ENCODE data around the gene GFAP.
A peak's percentile ranks its signal among the peaks of the same experiment; 100 is the strongest.

GFAP gene

DNA sequence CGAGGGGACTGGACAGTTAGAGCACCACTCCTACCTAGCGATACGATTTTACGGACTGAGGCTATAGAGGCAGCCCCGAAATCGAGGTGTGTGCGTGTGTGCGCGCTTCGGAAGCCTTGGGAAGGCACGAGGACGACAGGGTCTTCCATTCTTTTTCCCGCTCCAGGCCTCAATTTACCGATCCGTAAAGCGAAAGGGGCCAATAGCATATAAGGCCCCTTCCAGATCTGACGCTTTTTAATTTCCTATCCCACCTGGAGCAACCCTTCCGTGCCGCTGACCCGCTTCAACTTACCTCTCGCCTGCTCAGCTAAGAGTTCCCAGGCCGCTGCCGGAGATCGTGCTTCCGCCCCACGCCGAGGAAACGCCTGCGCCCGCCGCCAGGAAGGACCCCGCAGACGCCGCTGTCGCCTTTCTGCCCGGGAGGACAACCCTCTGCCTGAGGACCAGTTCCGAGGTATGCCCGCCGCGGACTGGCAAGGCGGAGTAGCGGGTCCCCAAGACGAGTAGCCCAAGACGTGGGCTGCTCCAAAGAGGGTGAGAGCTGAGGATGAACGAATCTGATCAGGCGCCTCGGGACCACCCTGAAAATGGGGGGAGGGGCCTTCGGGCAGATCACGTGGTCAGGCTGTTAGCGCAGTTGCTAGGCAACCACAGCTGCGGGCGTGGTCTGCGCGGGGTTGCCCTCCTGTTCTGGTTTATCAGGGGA, 16.1 kb downstream of the GFAP start, which contains the start of gene EFTUD2:
TSS of gene EFTUD2 (minus strand) at position 372 of the 709 bp plus-strand sequence. CDS start 4,924 bp downstream, outside the sequence.
- Histone ChIP-seq H3K4me1 (ENCODE audit: control insufficient read depth, insufficient read depth, low read length) (peaks cover 8% of the 10 kb centered on the region), H3K27me3 (ENCODE audit: control insufficient read depth, insufficient read depth, low read length) (no peaks in the 10 kb centered on the region), H3K27ac (ENCODE audit: low read depth, low read length) (peak within 1 kb of the TSS; percentile 99), H3K9ac (ENCODE audit: low read length) (peak within 1 kb of the TSS; percentile 94), H3K4me3 (ENCODE audit: low read length) (peak within 1 kb of the TSS; percentile 87), H3K36me3 (ENCODE audit: control insufficient read depth, insufficient read depth, low read length) (peaks cover 3% of the 10 kb centered on the region)

DNA sequence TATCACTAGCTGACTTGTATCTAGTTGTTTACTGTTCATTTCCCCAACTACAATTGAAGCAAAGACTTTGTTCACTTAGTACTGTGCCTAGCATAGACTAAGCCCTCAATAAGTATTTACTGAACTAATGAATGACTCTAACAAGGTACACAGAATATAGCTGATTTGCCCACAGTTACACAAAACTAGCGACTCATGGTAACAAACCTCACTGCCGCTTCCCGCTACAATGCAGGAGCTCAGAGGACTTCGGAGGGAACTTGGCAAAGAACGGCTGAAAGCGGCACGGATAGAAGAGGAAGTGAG, 16.6 kb downstream of the GFAP start:
- peaks cover 3% of the 10 kb centered on the region for H3K36me3 ChIP-seq (ENCODE audit: control insufficient read depth, insufficient read depth, low read length)
- H3K27me3 ChIP-seq (ENCODE audit: control insufficient read depth, insufficient read depth, low read length) = no peaks in the 10 kb centered on the region
- H3K27ac ChIP-seq (ENCODE audit: low read depth, low read length) = peak overlapping the region; percentile 99
- peak overlapping the region; percentile 94 for H3K9ac ChIP-seq (ENCODE audit: low read length)
- peak overlapping the region; percentile 87 for H3K4me3 ChIP-seq (ENCODE audit: low read length)
- peaks cover 8% of the 10 kb centered on the region for H3K4me1 ChIP-seq (ENCODE audit: control insufficient read depth, insufficient read depth, low read length)

DNA sequence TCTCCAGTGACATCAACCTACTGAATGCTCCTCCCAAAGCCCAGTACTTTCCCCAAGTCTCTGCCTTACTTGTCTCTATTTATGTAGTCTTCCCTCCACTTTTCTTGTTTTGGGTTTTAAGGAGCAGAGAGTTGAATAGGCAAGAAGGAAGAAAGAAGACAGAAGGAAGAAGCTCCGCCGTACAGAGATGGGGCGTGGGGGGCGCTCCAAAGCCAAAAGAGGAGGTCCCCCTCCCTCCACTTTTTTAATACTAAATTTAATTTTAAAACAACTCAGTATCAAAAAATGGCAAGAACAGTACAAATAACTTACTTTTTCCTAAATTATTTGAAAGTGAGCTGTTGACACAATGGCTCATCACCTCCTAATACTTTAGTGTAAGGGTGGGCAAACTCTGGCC, 20.7 kb downstream of the GFAP start:
- Histone ChIP-seq H3K27ac (ENCODE audit: low read depth, low read length) (no peak overlapping the region), H3K4me3 (ENCODE audit: low read length) (no peak overlapping the region), H3K4me1 (ENCODE audit: control insufficient read depth, insufficient read depth, low read length) (peaks cover 2% of the 10 kb centered on the region), H3K27me3 (ENCODE audit: control insufficient read depth, insufficient read depth, low read length) (no peaks in the 10 kb centered on the region), H3K9ac (ENCODE audit: low read length) (no peak overlapping the region), H3K36me3 (ENCODE audit: control insufficient read depth, insufficient read depth, low read length) (peaks cover 3% of the 10 kb centered on the region)

- peaks cover 3% of the 10 kb centered on the region for H3K36me3 ChIP-seq (ENCODE audit: control insufficient read depth, insufficient read depth, low read length)
- no peak overlapping the region for H3K27ac ChIP-seq (ENCODE audit: low read depth, low read length)
- no peak overlapping the region for H3K9ac ChIP-seq (ENCODE audit: low read length)
- no peaks in the 10 kb centered on the region for H3K4me1 ChIP-seq (ENCODE audit: control insufficient read depth, insufficient read depth, low read length)
- H3K4me3 ChIP-seq (ENCODE audit: low read length) = no peak overlapping the region
- no peaks in the 10 kb centered on the region for H3K27me3 ChIP-seq (ENCODE audit: control insufficient read depth, insufficient read depth, low read length)
Measured at GRCh38 chr17:44892250-44892649, 23.1 kb downstream of the GFAP start.

DNA sequence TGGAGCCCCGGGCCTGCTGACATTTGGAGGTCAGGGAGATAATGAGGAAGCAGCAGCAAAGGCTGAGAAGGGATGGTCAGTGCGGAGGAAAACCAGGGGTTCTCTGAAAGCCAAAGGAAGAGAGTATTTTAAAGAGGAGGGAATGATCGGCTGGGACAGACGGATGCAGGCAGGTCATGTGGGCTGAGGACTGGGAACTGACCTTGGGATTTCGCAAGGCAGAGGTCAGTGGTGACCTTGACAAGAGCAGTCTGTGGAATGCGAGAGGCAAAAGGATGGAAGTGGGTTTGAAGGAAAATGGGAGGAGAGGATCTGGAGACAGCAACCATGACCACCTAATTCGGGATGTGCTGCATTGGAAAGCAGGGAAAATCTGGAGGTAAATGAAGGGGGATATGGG, 26.3 kb downstream of the GFAP start:
- H3K27me3 ChIP-seq (ENCODE audit: control insufficient read depth, insufficient read depth, low read length) = no peaks in the 10 kb centered on the region
- H3K27ac ChIP-seq (ENCODE audit: low read depth, low read length) = no peak overlapping the region
- H3K4me3 ChIP-seq (ENCODE audit: low read length) = no peak overlapping the region
- H3K36me3 ChIP-seq (ENCODE audit: control insufficient read depth, insufficient read depth, low read length) = peaks cover 7% of the 10 kb centered on the region
- H3K4me1 ChIP-seq (ENCODE audit: control insufficient read depth, insufficient read depth, low read length) = no peaks in the 10 kb centered on the region
- H3K9ac ChIP-seq (ENCODE audit: low read length) = no peak overlapping the region

GRCh38 chr17:44887971-44888954, 27.0 kb downstream of the GFAP start:
- H3K4me3 ChIP-seq (ENCODE audit: low read length) = no peak overlapping the region
- peaks cover 10% of the 10 kb centered on the region for H3K36me3 ChIP-seq (ENCODE audit: control insufficient read depth, insufficient read depth, low read length)
- H3K27ac ChIP-seq (ENCODE audit: low read depth, low read length) = no peak overlapping the region
- no peaks in the 10 kb centered on the region for H3K4me1 ChIP-seq (ENCODE audit: control insufficient read depth, insufficient read depth, low read length)
- no peak overlapping the region for H3K9ac ChIP-seq (ENCODE audit: low read length)
- no peaks in the 10 kb centered on the region for H3K27me3 ChIP-seq (ENCODE audit: control insufficient read depth, insufficient read depth, low read length)

DNA sequence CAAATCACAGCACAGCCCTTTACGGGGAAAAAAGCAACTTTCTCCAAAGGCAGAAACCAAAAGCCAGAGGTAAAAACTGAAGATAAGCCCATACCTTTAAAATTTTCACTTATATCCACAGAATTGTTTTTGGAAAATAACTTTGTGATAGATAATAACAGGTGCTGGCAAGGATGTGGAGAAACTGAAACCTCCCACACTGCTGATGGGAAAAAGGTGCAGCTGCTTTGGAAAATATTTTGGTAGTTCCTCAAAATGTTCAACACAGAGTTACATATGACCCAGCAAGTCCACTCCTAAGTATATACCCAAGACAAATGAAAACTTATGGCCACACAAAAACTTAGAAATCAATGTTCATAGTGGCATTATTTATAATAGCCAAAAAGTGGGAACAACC, 28.3 kb downstream of the GFAP start:
- no peaks in the 10 kb centered on the region for H3K27me3 ChIP-seq (ENCODE audit: control insufficient read depth, insufficient read depth, low read length)
- no peaks in the 10 kb centered on the region for H3K4me1 ChIP-seq (ENCODE audit: control insufficient read depth, insufficient read depth, low read length)
- no peak overlapping the region for H3K9ac ChIP-seq (ENCODE audit: low read length)
- H3K4me3 ChIP-seq (ENCODE audit: low read length) = no peak overlapping the region
- peaks cover 19% of the 10 kb centered on the region for H3K36me3 ChIP-seq (ENCODE audit: control insufficient read depth, insufficient read depth, low read length)
- H3K27ac ChIP-seq (ENCODE audit: low read depth, low read length) = no peak overlapping the region

GRCh38 chr17:44884941-44885340, 30.4 kb downstream of the GFAP start:
- no peak overlapping the region for H3K9ac ChIP-seq (ENCODE audit: low read length)
- no peak overlapping the region for H3K27ac ChIP-seq (ENCODE audit: low read depth, low read length)
- peaks cover 25% of the 10 kb centered on the region for H3K36me3 ChIP-seq (ENCODE audit: control insufficient read depth, insufficient read depth, low read length)
- H3K4me1 ChIP-seq (ENCODE audit: control insufficient read depth, insufficient read depth, low read length) = no peaks in the 10 kb centered on the region
- no peaks in the 10 kb centered on the region for H3K27me3 ChIP-seq (ENCODE audit: control insufficient read depth, insufficient read depth, low read length)
- no peak overlapping the region for H3K4me3 ChIP-seq (ENCODE audit: low read length)

DNA sequence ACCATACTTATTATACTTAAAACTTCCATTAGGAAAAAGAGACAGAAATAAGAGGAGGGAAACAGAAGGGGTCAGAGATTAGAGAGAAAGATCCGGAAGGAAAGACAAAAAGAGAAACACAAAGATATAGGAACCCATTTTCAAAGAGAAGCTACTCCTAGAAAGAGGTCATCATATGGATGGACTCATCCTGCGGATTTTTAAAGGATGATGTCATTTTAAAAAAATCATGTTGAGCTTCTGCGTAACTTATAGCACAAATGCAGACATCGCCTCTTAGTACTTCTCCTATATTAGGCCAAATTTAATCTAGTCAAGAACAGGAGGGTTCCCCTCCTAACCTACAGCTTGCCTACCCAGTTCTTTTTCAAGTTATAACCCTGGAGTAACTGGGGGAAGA, 34.2 kb downstream of the GFAP start:
- no peak overlapping the region for H3K27ac ChIP-seq (ENCODE audit: low read depth, low read length)
- H3K4me1 ChIP-seq (ENCODE audit: control insufficient read depth, insufficient read depth, low read length) = no peaks in the 10 kb centered on the region
- no peaks in the 10 kb centered on the region for H3K27me3 ChIP-seq (ENCODE audit: control insufficient read depth, insufficient read depth, low read length)
- no peak overlapping the region for H3K4me3 ChIP-seq (ENCODE audit: low read length)
- H3K36me3 ChIP-seq (ENCODE audit: control insufficient read depth, insufficient read depth, low read length) = peaks cover 34% of the 10 kb centered on the region
- no peak overlapping the region for H3K9ac ChIP-seq (ENCODE audit: low read length)

DNA sequence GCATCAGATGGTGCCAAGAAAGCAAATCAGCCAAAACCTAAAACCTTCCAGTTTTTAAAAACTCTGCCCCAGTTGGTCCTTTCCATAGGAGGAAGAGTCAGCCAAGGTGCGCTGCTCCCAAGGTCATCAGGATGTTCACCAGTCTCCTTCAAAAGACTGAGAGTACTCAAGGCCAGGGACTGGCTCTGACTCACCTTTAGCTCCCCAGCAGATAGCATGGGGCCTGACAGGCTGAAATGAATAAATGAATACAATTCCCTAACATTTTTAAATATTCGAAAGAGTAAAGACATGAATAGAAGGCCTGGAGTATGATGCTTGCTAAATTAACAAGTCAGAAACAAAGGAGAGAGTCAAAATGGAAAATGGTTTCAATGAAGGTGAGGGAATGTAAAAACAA, 35.2 kb downstream of the GFAP start:
- Histone ChIP-seq H3K36me3 (ENCODE audit: control insufficient read depth, insufficient read depth, low read length) (peaks cover 40% of the 10 kb centered on the region), H3K9ac (ENCODE audit: low read length) (no peak overlapping the region), H3K4me3 (ENCODE audit: low read length) (no peak overlapping the region)

DNA sequence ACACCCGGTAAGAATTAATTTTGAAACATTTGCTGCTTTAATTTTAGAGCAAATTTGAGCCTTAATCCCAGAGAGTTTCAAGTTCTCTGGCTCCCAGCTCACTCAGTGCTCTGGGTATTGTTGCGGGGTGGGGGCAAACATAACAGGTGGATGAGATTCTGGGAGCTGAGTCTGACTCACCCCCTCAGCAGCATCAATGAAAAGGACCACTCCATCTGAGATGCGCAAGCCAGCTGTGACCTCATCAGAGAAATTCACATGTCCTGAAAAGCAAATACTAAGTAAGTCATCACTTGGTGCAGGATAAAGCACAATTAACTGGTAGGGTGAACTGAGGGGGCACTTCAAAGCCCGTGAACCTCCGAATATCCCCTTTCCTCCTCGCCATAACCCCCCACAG, 35.9 kb downstream of the GFAP start:
- Histone ChIP-seq H3K27ac (ENCODE audit: low read depth, low read length) (no peak overlapping the region), H3K9ac (ENCODE audit: low read length) (no peak overlapping the region), H3K4me1 (ENCODE audit: control insufficient read depth, insufficient read depth, low read length) (no peaks in the 10 kb centered on the region), H3K36me3 (ENCODE audit: control insufficient read depth, insufficient read depth, low read length) (peaks cover 34% of the 10 kb centered on the region), H3K4me3 (ENCODE audit: low read length) (no peak overlapping the region), H3K27me3 (ENCODE audit: control insufficient read depth, insufficient read depth, low read length) (no peaks in the 10 kb centered on the region)

More for the DNA sequence above, 35.2 kb downstream of the GFAP start:
- Histone ChIP-seq H3K27me3 (ENCODE audit: control insufficient read depth, insufficient read depth, low read length) (no peaks in the 10 kb centered on the region), H3K4me1 (ENCODE audit: control insufficient read depth, insufficient read depth, low read length) (no peaks in the 10 kb centered on the region), H3K27ac (ENCODE audit: low read depth, low read length) (no peak overlapping the region)

DNA sequence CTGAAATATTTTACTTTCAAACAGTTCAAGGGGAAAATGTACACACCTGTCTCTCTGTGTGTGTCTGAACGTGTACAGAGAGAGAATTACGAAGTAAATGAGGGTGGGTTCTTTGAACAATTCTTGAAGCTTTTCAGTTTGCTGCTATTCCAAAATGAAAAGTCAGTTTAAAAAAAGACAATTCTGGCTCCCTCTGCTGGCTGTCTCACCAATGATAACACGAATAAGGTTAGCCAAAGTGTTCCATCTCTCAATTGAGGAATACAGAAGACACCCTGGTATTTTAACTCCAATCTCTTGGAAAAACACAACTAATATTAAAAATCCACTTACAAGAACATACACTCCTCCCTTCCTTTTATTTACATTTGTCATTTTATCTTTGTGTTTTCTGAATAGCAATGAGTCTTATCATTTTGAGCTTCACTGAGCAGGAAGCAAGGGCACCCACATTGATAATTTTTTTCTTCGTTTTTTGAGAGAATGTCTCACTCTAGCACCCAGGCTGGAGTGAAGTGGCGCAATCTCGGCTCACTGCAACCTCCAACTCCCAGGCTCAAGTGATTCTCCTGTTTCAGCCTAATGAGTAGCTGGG, 36.6 kb downstream of the GFAP start:
- Histone ChIP-seq H3K9ac (ENCODE audit: low read length) (no peak overlapping the region), H3K27ac (ENCODE audit: low read depth, low read length) (no peak overlapping the region), H3K36me3 (ENCODE audit: control insufficient read depth, insufficient read depth, low read length) (peaks cover 37% of the 10 kb centered on the region), H3K4me3 (ENCODE audit: low read length) (no peak overlapping the region), H3K27me3 (ENCODE audit: control insufficient read depth, insufficient read depth, low read length) (no peaks in the 10 kb centered on the region), H3K4me1 (ENCODE audit: control insufficient read depth, insufficient read depth, low read length) (no peaks in the 10 kb centered on the region)

Measured in rectal smooth muscle tissue (tissue), 1 donor.